ENCODE data around the gene PPP2CA.

PPP2CA gene

GRCh38 chr5:134225780-134226440 is at the start of gene PPP2CA:
TSS of gene PPP2CA (minus strand) at chr5:134226073. CDS start at chr5:134225861, 212 bp downstream.
- TF ChIP-seq, protein P1, sequence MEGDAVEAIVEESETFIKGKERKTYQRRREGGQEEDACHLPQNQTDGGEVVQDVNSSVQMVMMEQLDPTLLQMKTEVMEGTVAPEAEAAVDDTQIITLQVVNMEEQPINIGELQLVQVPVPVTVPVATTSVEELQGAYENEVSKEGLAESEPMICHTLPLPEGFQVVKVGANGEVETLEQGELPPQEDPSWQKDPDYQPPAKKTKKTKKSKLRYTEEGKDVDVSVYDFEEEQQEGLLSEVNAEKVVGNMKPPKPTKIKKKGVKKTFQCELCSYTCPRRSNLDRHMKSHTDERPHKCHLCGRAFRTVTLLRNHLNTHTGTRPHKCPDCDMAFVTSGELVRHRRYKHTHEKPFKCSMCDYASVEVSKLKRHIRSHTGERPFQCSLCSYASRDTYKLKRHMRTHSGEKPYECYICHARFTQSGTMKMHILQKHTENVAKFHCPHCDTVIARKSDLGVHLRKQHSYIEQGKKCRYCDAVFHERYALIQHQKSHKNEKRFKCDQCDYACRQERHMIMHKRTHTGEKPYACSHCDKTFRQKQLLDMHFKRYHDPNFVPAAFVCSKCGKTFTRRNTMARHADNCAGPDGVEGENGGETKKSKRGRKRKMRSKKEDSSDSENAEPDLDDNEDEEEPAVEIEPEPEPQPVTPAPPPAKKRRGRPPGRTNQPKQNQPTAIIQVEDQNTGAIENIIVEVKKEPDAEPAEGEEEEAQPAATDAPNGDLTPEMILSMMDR (conservative IDR thresholded peaks at IDR 0.05; ENCODE audit: low read depth, low read length), result no peak
- DNase-seq (ENCODE audit: low read depth), result peak; percentile 99
- peak within 1 kb of the TSS; percentile 97 for H3K4me3 ChIP-seq (ENCODE audit: low read depth, low read length)

GRCh38 chr5:134273642-134274395 is 47.9 kb upstream of the PPP2CA start:
- no peak overlapping the region for H3K4me3 ChIP-seq (ENCODE audit: low read depth, low read length)
- no peak for DNase-seq (ENCODE audit: low read depth)
- TF ChIP-seq, protein P1 (conservative IDR thresholded peaks at IDR 0.05; ENCODE audit: low read depth, low read length), result no peak

DNA sequence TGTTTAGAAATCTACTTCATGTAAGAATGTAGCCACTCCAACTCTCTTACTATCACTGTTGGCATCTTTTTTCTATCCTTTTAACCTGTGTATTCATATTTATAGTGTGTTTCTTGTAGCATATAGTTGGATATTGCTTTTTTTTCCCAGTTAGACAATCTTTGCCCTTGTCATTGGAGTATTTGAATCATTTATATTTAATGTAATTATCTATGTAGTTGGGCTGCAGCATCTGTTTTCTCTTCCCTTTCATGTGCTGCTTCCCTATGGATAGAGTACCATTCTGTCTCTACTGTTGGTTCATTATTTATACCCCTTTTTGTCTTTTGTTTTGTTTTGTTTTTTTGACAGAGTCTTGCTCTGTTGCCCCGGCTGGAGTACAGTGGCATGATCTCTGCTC is 45.2 kb upstream of the PPP2CA start:
- DNase-seq (ENCODE audit: low read depth), result no peak
- H3K4me3 ChIP-seq (ENCODE audit: low read depth, low read length), result no peak overlapping the region
- TF ChIP-seq, protein P1 (conservative IDR thresholded peaks at IDR 0.05; ENCODE audit: low read depth, low read length), result no peak

DNA sequence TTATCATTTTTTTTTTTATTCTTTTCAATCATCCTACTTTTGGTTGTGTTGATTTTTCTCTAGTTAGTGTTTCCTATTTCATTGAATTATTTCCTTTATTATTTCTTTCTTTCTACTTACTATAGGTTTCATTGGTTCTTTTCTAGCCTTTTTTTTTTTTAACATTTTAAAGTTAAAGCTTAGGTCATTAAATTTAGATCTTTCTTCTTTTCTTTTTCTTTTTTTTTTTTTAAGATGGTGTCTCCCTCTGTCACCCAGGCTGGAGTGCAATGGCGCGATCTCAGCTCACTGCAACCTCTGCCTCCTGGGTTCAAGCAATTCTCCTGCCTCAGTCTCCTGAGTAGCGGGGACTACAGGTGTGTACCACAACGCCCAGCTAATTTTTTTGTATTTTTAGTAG is 43.0 kb upstream of the PPP2CA start:
- TF ChIP-seq, protein P1 (conservative IDR thresholded peaks at IDR 0.05; ENCODE audit: low read depth, low read length), result no peak
- H3K4me3 ChIP-seq (ENCODE audit: low read depth, low read length), result no peak overlapping the region
- no peak for DNase-seq (ENCODE audit: low read depth)

GRCh38 chr5:134268019-134268601 is 42.2 kb upstream of the PPP2CA start:
- DNase-seq (ENCODE audit: low read depth), result no peak
- TF ChIP-seq, protein P1 (conservative IDR thresholded peaks at IDR 0.05; ENCODE audit: low read depth, low read length), result no peak
- no peak overlapping the region for H3K4me3 ChIP-seq (ENCODE audit: low read depth, low read length)

- TF ChIP-seq, protein P1 (conservative IDR thresholded peaks at IDR 0.05; ENCODE audit: low read depth, low read length), result no peak
- peak; percentile 69 for DNase-seq (ENCODE audit: low read depth)
Measured at GRCh38 chr5:134267366-134268018, 41.6 kb upstream of the PPP2CA start.

More at GRCh38 chr5:134267366-134268018, 41.6 kb upstream of the PPP2CA start:
- no peak overlapping the region for H3K4me3 ChIP-seq (ENCODE audit: low read depth, low read length)
